K562 (cell line): ENCODE results near the gene STON2. TPM values are rescaled to one million over a fixed set of nuclear protein-coding genes. Genes with fewer than 3 reads are reported as not detected.

ENCODE experiments used
- BCL6 ChIP-seq: fragments of 250-450 bp; sonication (Bioruptor Pico); IDR thresholded peaks from 2 replicates; pipeline ENCODE4 v1.4.0; 2020
- BDP1 ChIP-seq: IDR thresholded peaks from 3 replicates; pipeline ENCODE4 v1.6.1; 2011; ENCODE audit not compliant: insufficient read length, insufficient read depth
- BRD4 ChIP-seq: fragments of 200-600 bp; sonication (generic); IDR thresholded peaks from 2 replicates; pipeline ENCODE4 v1.6.1; 2017; ENCODE audit warnings: inconsistent platforms
- CHD1 ChIP-seq: fragments of 200-600 bp; sonication (generic); IDR thresholded peaks from one replicate; pipeline ENCODE4 v1.6.1; 2012; ENCODE audit warnings: mild to moderate bottlenecking, moderate library complexity, low read length, inconsistent platforms
- GATAD2A ChIP-seq: fragments of 450-650 bp; IDR thresholded peaks from 2 replicates; pipeline ENCODE4 v1.6.1; 2017
- MAFG ChIP-seq: fragments of 450-650 bp; conservative IDR thresholded peaks from 2 replicates; pipeline ENCODE4 v1.6.1; 2016; ENCODE audit warnings: missing genetic modification characterization, missing compliant biosample characterization
- NONO ChIP-seq, 2 experiments: fragments of 200-400 bp in 1 of 2; fragments of 450-650 bp in 1 of 2; formaldehyde crosslinking in 1 of 2; IDR thresholded peaks; 2 replicates each; pipeline ENCODE4 v1.6.1; 2017; ENCODE audit warnings: low read depth in 2 of 2, mild to moderate bottlenecking in 2 of 2, moderate library complexity in 2 of 2, low read length in 1 of 2
- NR2F6 ChIP-seq: fragments of 450-650 bp; formaldehyde crosslinking; IDR thresholded peaks from 2 replicates; pipeline ENCODE4 v1.4.0; 2020; ENCODE audit warnings: mild to moderate bottlenecking
- PRMT5 ChIP-seq: sonication (generic); formaldehyde crosslinking; IDR thresholded peaks from 2 replicates; pipeline ENCODE4 v1.5.0; 2020; ENCODE audit warnings: missing genetic modification reagents
- RUNX1 ChIP-seq: sonication (generic); IDR thresholded peaks from 2 replicates; pipeline ENCODE4 v1.6.1; 2016; ENCODE audit warnings: antibody characterized with exemption, low read depth
- TAF7 ChIP-seq: fragments of 450-650 bp; IDR thresholded peaks from 2 replicates; pipeline ENCODE4 v1.6.1; 2016; ENCODE audit warnings: missing genetic modification characterization, missing compliant biosample characterization
- ZNF134 ChIP-seq: fragments of 250-450 bp; sonication (Bioruptor Pico); conservative IDR thresholded peaks from 2 replicates; pipeline ENCODE4 v1.4.0; 2020
- ZNF644 ChIP-seq: fragments of 200-800 bp; sonication (Bioruptor generic); IDR thresholded peaks from 2 replicates; pipeline ENCODE4 v1.6.1; 2016; ENCODE audit warnings: low read depth, missing genetic modification characterization, missing compliant biosample characterization
- polyA plus RNA-seq, 8 experiments: library from polyadenylated mRNA; depleted of rRNA in 4 of 8; stranded (reverse) in 5 of 8; unstranded in 3 of 8; fragments of >200 nt; fragmentation: Nextera tagmentation in 2 of 8; fragmentation: Illumina TruSeq in 1 of 8; extraction: Ambion mirVana in 2 of 8; extraction: Trizol in 1 of 8; gene quantifications; 2 replicates each; pipeline versions ENCODE4 v1.2.1 to v1.2.3, GENCODE V29; 2011 to 2014; ENCODE audit warnings: inconsistent platforms in 1 of 8, missing spikeins in 1 of 8
- total RNA-seq, 7 experiments: library from RNA; depleted of rRNA in 6 of 7; stranded (reverse); fragments of >200 nt in 6 of 7; fragmentation: Illumina TruSeq in 2 of 7; extraction: Trizol in 2 of 7; gene quantifications; 2 replicates each; pipeline versions ENCODE4 v1.2.1 to v1.2.3, GENCODE V29; 2011 to 2021; ENCODE audit warnings: low replicate concordance in 1 of 7
- TF ChIP-seq, protein P1 (sequence below): fragments of 450-650 bp; IDR thresholded peaks from 2 replicates; pipeline ENCODE4 v1.6.1; 2016; ENCODE audit warnings: mild to moderate bottlenecking
- TF ChIP-seq, protein P2 (sequence below), 2 experiments: IDR thresholded peaks; 2 replicates each; pipeline ENCODE4 v1.6.1; 2012; ENCODE audit warnings: improper control_type of control experiment in 2 of 2, low read depth in 2 of 2, low read length in 2 of 2, borderline replicate concordance in 1 of 2
- TF ChIP-seq, protein P3 (sequence below): fragments of 250-450 bp; sonication (Bioruptor Pico); IDR thresholded peaks from 2 replicates; pipeline ENCODE4 v1.5.0; 2021; ENCODE audit warnings: mild to moderate bottlenecking, moderate library complexity
- TF ChIP-seq, protein P4 (sequence below): fragments of 450-650 bp; IDR thresholded peaks from 2 replicates; pipeline ENCODE4 v1.6.1; 2016; ENCODE audit warnings: missing biosample characterization, missing genetic modification characterization

The STON2 gene
- total and polyA plus RNA-seq, 9 of the 15 experiments (the other 6 are each of a cell fraction or from before 2014, with no cell fraction given): 7.8 to 99.3 (median 53.5) TPM

DNA sequence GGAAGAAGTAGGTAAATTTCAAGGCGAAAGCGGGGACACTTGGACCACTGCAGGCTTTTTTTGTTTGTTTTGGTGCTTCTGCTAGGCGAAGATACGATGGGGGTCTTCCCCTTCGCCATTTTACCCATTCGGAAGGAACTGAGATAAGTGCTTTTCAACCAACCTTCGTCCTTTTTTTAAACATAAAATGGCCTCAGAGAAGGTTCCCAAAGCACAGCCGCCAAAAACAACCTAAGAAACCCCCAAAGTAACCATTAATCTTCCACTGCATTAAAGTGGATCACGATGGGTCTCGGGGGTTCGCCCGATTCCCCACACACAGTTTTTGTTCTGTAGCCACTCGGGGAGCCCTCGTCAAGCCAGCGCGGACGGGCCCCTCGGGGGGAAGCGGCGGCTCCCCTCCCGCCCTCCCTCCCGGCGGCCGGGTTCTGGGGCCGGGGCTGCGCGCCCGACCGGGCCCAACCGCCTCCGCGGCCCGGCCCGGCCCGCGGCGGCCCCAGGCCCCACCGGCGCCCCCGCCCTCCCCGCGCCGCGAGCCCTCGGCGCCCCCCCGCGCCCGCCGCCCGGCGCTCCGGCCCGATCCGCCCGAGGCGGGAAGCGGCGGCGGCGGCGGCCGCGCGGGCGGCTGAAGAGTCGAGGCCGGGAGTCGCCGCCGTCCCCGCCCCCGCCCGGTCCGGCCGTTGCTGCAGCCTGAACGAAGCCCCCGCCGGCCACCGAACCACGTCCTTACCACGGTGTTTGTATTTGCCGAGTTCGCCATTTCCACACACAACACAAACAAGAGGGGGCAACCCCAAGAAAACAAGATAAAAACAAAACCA is 180.2 kb downstream of the STON2 start (continued):
- TF ChIP-seq, protein P1, sequence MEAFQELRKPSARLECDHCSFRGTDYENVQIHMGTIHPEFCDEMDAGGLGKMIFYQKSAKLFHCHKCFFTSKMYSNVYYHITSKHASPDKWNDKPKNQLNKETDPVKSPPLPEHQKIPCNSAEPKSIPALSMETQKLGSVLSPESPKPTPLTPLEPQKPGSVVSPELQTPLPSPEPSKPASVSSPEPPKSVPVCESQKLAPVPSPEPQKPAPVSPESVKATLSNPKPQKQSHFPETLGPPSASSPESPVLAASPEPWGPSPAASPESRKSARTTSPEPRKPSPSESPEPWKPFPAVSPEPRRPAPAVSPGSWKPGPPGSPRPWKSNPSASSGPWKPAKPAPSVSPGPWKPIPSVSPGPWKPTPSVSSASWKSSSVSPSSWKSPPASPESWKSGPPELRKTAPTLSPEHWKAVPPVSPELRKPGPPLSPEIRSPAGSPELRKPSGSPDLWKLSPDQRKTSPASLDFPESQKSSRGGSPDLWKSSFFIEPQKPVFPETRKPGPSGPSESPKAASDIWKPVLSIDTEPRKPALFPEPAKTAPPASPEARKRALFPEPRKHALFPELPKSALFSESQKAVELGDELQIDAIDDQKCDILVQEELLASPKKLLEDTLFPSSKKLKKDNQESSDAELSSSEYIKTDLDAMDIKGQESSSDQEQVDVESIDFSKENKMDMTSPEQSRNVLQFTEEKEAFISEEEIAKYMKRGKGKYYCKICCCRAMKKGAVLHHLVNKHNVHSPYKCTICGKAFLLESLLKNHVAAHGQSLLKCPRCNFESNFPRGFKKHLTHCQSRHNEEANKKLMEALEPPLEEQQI: no peak
- TF ChIP-seq RUNX1: no peak
- TF ChIP-seq, protein P2, sequence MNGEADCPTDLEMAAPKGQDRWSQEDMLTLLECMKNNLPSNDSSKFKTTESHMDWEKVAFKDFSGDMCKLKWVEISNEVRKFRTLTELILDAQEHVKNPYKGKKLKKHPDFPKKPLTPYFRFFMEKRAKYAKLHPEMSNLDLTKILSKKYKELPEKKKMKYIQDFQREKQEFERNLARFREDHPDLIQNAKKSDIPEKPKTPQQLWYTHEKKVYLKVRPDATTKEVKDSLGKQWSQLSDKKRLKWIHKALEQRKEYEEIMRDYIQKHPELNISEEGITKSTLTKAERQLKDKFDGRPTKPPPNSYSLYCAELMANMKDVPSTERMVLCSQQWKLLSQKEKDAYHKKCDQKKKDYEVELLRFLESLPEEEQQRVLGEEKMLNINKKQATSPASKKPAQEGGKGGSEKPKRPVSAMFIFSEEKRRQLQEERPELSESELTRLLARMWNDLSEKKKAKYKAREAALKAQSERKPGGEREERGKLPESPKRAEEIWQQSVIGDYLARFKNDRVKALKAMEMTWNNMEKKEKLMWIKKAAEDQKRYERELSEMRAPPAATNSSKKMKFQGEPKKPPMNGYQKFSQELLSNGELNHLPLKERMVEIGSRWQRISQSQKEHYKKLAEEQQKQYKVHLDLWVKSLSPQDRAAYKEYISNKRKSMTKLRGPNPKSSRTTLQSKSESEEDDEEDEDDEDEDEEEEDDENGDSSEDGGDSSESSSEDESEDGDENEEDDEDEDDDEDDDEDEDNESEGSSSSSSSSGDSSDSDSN (IDR thresholded peaks at IDR 0.05; ENCODE audit: borderline replicate concordance in 1 of 2, low read depth in 2 of 2, low read length in 2 of 2): 0 out of 4 replicates have a peak, but pooled peaks of 1 of the 2 experiments have one; percentile 46
- no peak for TF ChIP-seq NONO (IDR thresholded peaks at IDR 0.05; ENCODE audit: low read depth in 2 of 2, low read length in 1 of 2)
- TF ChIP-seq PRMT5 (CRISPR knock-in tag): no peak
- TF ChIP-seq, protein P3, sequence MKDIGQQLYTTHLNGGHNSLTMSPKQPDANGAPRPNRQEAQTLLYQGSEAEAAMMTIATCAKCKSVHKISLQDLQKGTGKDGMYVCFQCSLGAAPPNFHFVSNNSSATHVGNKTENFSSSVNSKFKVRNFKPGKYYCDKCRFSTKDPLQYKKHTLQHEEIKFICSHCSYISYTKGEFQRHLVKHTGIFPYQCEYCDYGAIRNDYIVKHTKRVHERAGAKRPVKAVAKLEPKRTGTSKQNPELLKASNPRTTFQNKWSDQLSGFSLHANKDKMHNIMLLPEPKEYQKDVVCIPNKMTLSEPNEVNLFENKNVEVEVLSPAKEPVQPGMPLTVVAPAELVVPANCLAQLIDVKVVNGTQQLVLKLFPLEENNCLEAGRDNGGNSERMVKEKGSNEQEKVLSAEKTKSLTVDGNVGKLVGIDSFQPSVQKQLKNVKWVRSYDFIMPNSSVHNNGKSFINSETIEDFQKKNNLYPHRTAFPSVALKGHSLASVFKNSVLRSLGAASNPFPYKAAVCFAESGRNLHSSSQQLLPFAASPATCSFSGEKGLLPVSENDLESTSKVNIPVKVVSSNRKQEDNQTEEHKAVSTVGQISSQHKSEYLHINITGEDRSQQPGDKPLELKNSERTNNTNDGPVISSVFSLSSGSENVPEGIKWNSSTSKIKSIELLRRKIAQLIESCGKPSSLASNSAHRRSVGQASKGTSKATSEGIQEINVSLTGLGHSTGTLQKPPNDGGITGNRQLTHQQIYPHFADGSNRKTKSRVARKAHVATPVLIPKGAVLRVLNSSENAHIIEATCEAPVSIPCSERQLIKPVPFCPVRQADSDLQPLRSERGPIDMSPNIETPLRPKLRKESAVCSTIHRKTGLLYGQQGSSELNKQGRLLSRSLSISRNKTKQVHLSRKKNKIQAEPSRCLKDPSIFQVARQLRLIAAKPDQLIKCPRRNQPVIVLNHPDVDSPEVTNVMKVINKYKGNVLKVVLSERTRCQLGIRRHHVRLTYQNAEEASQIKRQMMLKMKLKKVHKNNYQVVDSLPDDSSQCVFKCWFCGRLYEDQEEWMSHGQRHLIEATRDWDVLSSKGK (CRISPR knock-in tag): no peak
- TF ChIP-seq ZNF134: no peak
- no peak for TF ChIP-seq ZNF644
- no peak for TF ChIP-seq BCL6 (CRISPR knock-in tag)
- TF ChIP-seq BDP1: no peak
- TF ChIP-seq BRD4: peak; percentile 62; the same call in 1 of the 2 replicates
- peak; percentile 39 for TF ChIP-seq CHD1
- 0 out of 2 replicates have a peak, but pooled peaks have one; percentile 8 for TF ChIP-seq TAF7 (tag)
- TF ChIP-seq, protein P4, sequence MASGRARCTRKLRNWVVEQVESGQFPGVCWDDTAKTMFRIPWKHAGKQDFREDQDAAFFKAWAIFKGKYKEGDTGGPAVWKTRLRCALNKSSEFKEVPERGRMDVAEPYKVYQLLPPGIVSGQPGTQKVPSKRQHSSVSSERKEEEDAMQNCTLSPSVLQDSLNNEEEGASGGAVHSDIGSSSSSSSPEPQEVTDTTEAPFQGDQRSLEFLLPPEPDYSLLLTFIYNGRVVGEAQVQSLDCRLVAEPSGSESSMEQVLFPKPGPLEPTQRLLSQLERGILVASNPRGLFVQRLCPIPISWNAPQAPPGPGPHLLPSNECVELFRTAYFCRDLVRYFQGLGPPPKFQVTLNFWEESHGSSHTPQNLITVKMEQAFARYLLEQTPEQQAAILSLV (tag): no peak
- no peak for TF ChIP-seq MAFG (tag)
- TF ChIP-seq NR2F6: no peak
- TF ChIP-seq GATAD2A: no peak
